H1 (cell line): ENCODE data around the gene PLIN4. TPM values are rescaled to one million over a fixed set of nuclear protein-coding genes. Genes with fewer than 3 reads are reported as not detected.

Source experiments
- CTCF ChIA-PET: fragments of 300-600 bp; sonication (Branson Sonifier 250); formaldehyde crosslinking; loops from one replicate; lab custom pipeline; 2021; ENCODE audit not compliant: partially characterized antibody; lab: Charles Lee
- POLR2A ChIA-PET: fragments of 300-600 bp; sonication (Branson Sonifier 250); formaldehyde crosslinking; loops from one replicate; lab custom pipeline; 2021; ENCODE audit warnings: inconsistent platforms; ENCODE audit not compliant: partially characterized antibody; lab: Charles Lee
- DNase-seq, 2 experiments: peaks; one replicate each; pipeline versions ENCODE4 v3.0.0 to v3.0.0-alpha.2; 2010 to 2022; ENCODE audit warnings: low spot score in 2 of 2, low read depth in 1 of 2, mixed read lengths in 1 of 2
- FAIRE-seq: peaks from 2 replicates; lab custom pipeline; 2011; peaks lifted over from hg19 to GRCh38; lab: Jason Lieb, UNC
- H2AFZ ChIP-seq: 2 replicates; pipeline ENCODE4 v1.8.1; 2012; ENCODE audit warnings: low read length, inconsistent platforms
- H2AK5ac ChIP-seq: 2 replicates; pipeline ENCODE4 v1.6.1; 2013; ENCODE audit warnings: low read depth, low read length
- H2BK120ac ChIP-seq: replicated peaks from 2 replicates; pipeline ENCODE3; 2013; ENCODE audit warnings: low read depth, low read length, inconsistent platforms
- H2BK12ac ChIP-seq: 2 replicates; pipeline ENCODE4 v1.6.1; 2013; ENCODE audit warnings: low read depth, low read length
- H2BK15ac ChIP-seq: 2 replicates; pipeline ENCODE4 v1.6.1; 2013; ENCODE audit warnings: low read length
- H2BK20ac ChIP-seq: 2 replicates; pipeline ENCODE4 v1.6.1; 2013; ENCODE audit warnings: low read length
- H2BK5ac ChIP-seq: 2 replicates; pipeline ENCODE4 v1.6.1; 2013; ENCODE audit warnings: low read depth, low read length
- H3K14ac ChIP-seq: 2 replicates; pipeline ENCODE4 v1.6.1; 2013; ENCODE audit warnings: inconsistent platforms; ENCODE audit not compliant: insufficient read length
- H3K18ac ChIP-seq: 2 replicates; pipeline ENCODE4 v1.6.1; 2013; ENCODE audit warnings: low read length; ENCODE audit errors: extremely low read depth
- H3K23ac ChIP-seq: 2 replicates; pipeline ENCODE4 v1.6.1; 2013; ENCODE audit warnings: inconsistent platforms; ENCODE audit not compliant: insufficient read length
- H3K23me2 ChIP-seq: 2 replicates; pipeline ENCODE4 v1.6.1; 2013; ENCODE audit warnings: low read depth, low read length
- H3K27ac ChIP-seq: 2 replicates; pipeline ENCODE4 v1.6.1; 2011; ENCODE audit warnings: low read depth, low read length, inconsistent platforms
- H3K27me3 ChIP-seq, 4 experiments: replicated peaks in 1 of 4; 1 replicate in 1 of 4; 2 replicates in 3 of 4; pipeline versions ENCODE4 v1.6.1 to v1.8.1; 2011 to 2013; ENCODE audit warnings: low read length in 3 of 4, mild to moderate bottlenecking in 3 of 4, inconsistent platforms in 2 of 4, mixed read lengths in 2 of 4, moderate library complexity in 1 of 4; ENCODE audit not compliant: control insufficient read depth in 3 of 4, insufficient read depth in 3 of 4; ENCODE audit errors: extremely low read depth in 1 of 4
- H3K36me3 ChIP-seq, 4 experiments: 2 replicates each; pipeline versions ENCODE4 v1.6.1 to v1.8.1; 2011 to 2013; ENCODE audit warnings: mild to moderate bottlenecking in 4 of 4, low read length in 3 of 4, moderate library complexity in 2 of 4, control low read depth in 1 of 4, inconsistent platforms in 1 of 4; ENCODE audit not compliant: insufficient read depth in 4 of 4, control insufficient read depth in 2 of 4
- H3K4ac ChIP-seq: replicated peaks from 2 replicates; pipeline ENCODE3; 2013; ENCODE audit warnings: low read length, low read depth, mixed read lengths, inconsistent platforms; ENCODE audit not compliant: insufficient read length
- H3K4me1 ChIP-seq, 4 experiments: replicated peaks in 1 of 4; 1 replicate in 1 of 4; 2 replicates in 3 of 4; pipeline versions ENCODE4 v1.6.1 to v1.8.1; 2011 to 2013; ENCODE audit warnings: low read length in 3 of 4, inconsistent platforms in 2 of 4, mixed read lengths in 1 of 4; ENCODE audit not compliant: insufficient read depth in 4 of 4, control insufficient read depth in 3 of 4
- H3K4me2 ChIP-seq, 2 experiments: 2 replicates each; pipeline versions ENCODE4 v1.6.1 to v1.8.1; 2011 to 2013; ENCODE audit warnings: low read depth in 2 of 2, low read length in 2 of 2, control low read depth in 1 of 2, inconsistent platforms in 1 of 2, mild to moderate bottlenecking in 1 of 2; ENCODE audit not compliant: insufficient read depth in 1 of 2
- H3K4me3 ChIP-seq, 4 experiments: fragments of 200-600, 300-600 bp in 1 of 4; sonication (generic), shearing (Covaris generic), sonication (Bioruptor Twin) in 1 of 4; 2 replicates each; pipeline versions ENCODE4 v1.5.1 to v1.8.1; 2011 to 2016; ENCODE audit warnings: low read length in 4 of 4, low read depth in 3 of 4, control low read depth in 2 of 4, inconsistent platforms in 2 of 4, mild to moderate bottlenecking in 2 of 4, mixed read lengths in 1 of 4, moderate library complexity in 1 of 4; ENCODE audit not compliant: insufficient read depth in 2 of 4; ENCODE audit errors: extremely low read depth in 1 of 4
- H3K56ac ChIP-seq: replicated peaks from 2 replicates; pipeline ENCODE3; 2013; ENCODE audit warnings: low read depth, mild to moderate bottlenecking, mixed read lengths, low read length, inconsistent platforms; ENCODE audit not compliant: insufficient read length
- H3K79me1 ChIP-seq: 2 replicates; pipeline ENCODE4 v1.6.1; 2013; ENCODE audit warnings: low read depth, low read length, control low read depth
- H3K79me2 ChIP-seq, 2 experiments: 2 replicates each; pipeline versions ENCODE4 v1.6.1 to v1.8.1; 2012 to 2013; ENCODE audit warnings: low read length in 2 of 2, mild to moderate bottlenecking in 2 of 2, inconsistent platforms in 1 of 2; ENCODE audit not compliant: insufficient read depth in 2 of 2, control insufficient read depth in 1 of 2
- H3K9ac ChIP-seq, 4 experiments: replicated peaks in 1 of 4; 1 replicate in 1 of 4; 2 replicates in 3 of 4; pipeline versions ENCODE4 v1.6.1 to v1.8.1; 2011 to 2013; ENCODE audit warnings: low read depth in 3 of 4, low read length in 3 of 4, control low read depth in 2 of 4, mild to moderate bottlenecking in 2 of 4, moderate library complexity in 2 of 4, inconsistent platforms in 1 of 4; ENCODE audit errors: extremely low read depth in 1 of 4
- H3K9me3 ChIP-seq, 2 experiments: 2 replicates each; pipeline versions ENCODE4 v1.6.1 to v1.8.1; 2012 to 2013; ENCODE audit warnings: mild to moderate bottlenecking in 2 of 2, moderate library complexity in 2 of 2, control low read depth in 1 of 2, inconsistent platforms in 1 of 2, low read depth in 1 of 2, low read length in 1 of 2, mixed read lengths in 1 of 2; ENCODE audit not compliant: insufficient read depth in 2 of 2
- H4K20me1 ChIP-seq, 2 experiments: replicated peaks in 1 of 2; 2 replicates each; pipeline versions ENCODE3 to v1.8.1; 2011 to 2013; ENCODE audit warnings: inconsistent platforms in 2 of 2, low read length in 2 of 2, mild to moderate bottlenecking in 1 of 2; ENCODE audit not compliant: insufficient read depth in 2 of 2, control insufficient read depth in 1 of 2
- H4K5ac ChIP-seq: 2 replicates; pipeline ENCODE4 v1.6.1; 2013; ENCODE audit warnings: low read length, low read depth, mixed read lengths, inconsistent platforms; ENCODE audit not compliant: insufficient read length
- H4K8ac ChIP-seq: 2 replicates; pipeline ENCODE4 v1.8.0; 2013; ENCODE audit warnings: mild to moderate bottlenecking, moderate library complexity, low read length, inconsistent platforms; ENCODE audit not compliant: insufficient read depth; ENCODE audit errors: extremely low read depth
- H4K91ac ChIP-seq: replicated peaks from 2 replicates; pipeline ENCODE3; 2013; ENCODE audit warnings: low read length, mixed read lengths, inconsistent platforms; ENCODE audit not compliant: insufficient read length
- ASH2L ChIP-seq: fragments of 200-600, 300-600 bp; sonication (generic); IDR thresholded peaks from one replicate; pipeline ENCODE4 v1.7.1; 2017; ENCODE audit warnings: low read length
- CBX5 ChIP-seq: fragments of 300-800, 300-1000 bp; sonication (generic); IDR thresholded peaks from 2 replicates; pipeline ENCODE4 v1.7.1; 2016; ENCODE audit warnings: antibody characterized with exemption, low read length, low read depth
- E2F6 ChIP-seq: IDR thresholded peaks from 2 replicates; pipeline ENCODE4 v1.6.1; 2012; ENCODE audit warnings: inconsistent platforms
- EGR1 ChIP-seq: IDR thresholded peaks from 2 replicates; pipeline ENCODE4 v1.6.1; 2011; ENCODE audit warnings: low read depth, low read length, borderline replicate concordance
- KDM4A ChIP-seq: IDR thresholded peaks from one replicate; pipeline ENCODE4 v1.7.1; 2012; ENCODE audit warnings: low read depth, mild to moderate bottlenecking, moderate library complexity, low read length, inconsistent platforms; ENCODE audit not compliant: severe bottlenecking
- MAX ChIP-seq: IDR thresholded peaks from 2 replicates; pipeline ENCODE4 v1.6.1; 2012; ENCODE audit warnings: inconsistent platforms
- PHF8 ChIP-seq: fragments of 200-600 bp; sonication (generic); conservative IDR thresholded peaks from 2 replicates; pipeline ENCODE4 v1.7.1; 2012; ENCODE audit warnings: low read depth, mild to moderate bottlenecking, inconsistent platforms, low read length, moderate library complexity
- RAD21 ChIP-seq, 2 experiments: IDR thresholded peaks in 1 of 2; conservative IDR thresholded peaks in 1 of 2; 2 replicates each; pipeline ENCODE4 v1.6.1; 2011; ENCODE audit warnings: low read depth in 2 of 2, low read length in 2 of 2, improper control_type of control experiment in 1 of 2, inconsistent platforms in 1 of 2, mild to moderate bottlenecking in 1 of 2, moderate library complexity in 1 of 2
- TBP ChIP-seq: IDR thresholded peaks from 2 replicates; pipeline ENCODE4 v1.6.1; 2011; ENCODE audit warnings: low read depth, low read length, improper control_type of control experiment
- WGBS, 2 experiments: shearing (Covaris generic) in 1 of 2; methylation state at CpG; one replicate each; pipeline versions ENCODE4 v1.1.6 to v1.1.7; 2013 to 2015; ENCODE audit warnings: low lambda C conversion rate in 2 of 2, mixed read lengths in 2 of 2, inconsistent platforms in 1 of 2, low coverage in 1 of 2, missing lambda C conversion rate in 1 of 2; ENCODE audit not compliant: insufficient replicate concordance in 2 of 2, insufficient coverage in 1 of 2, insufficient read length in 1 of 2; ENCODE audit errors: extremely low coverage in 1 of 2, missing lambda C conversion rate in 1 of 2; 5-methylcytosine and 5-hydroxymethylcytosine counted together
- polyA plus RNA-seq, 7 experiments: library from polyadenylated mRNA; depleted of rRNA in 3 of 7; stranded (reverse) in 5 of 7; unstranded in 2 of 7; fragments of >200 nt in 5 of 7; fragments of 200-250 nt in 2 of 7; gene quantifications; 1 replicate in 5 of 7; 2 replicates in 1 of 7; 4 replicates in 1 of 7; pipeline versions ENCODE4 v1.2.1 to v1.2.3, GENCODE V29; 2011 to 2013; ENCODE audit warnings: missing spikeins in 2 of 7, mixed read lengths in 2 of 7
- total RNA-seq: library from RNA; stranded (reverse); fragmentation: NEBNext Ultra II Directional; extraction: Animal tissue kit (Norgen Biotek cat#: 25700); gene quantifications from 2 replicates; pipeline ENCODE4 v1.2.1, GENCODE V29; 2021

PLIN4 gene
- total and polyA plus RNA-seq, 2 of the 8 experiments (the other 6 are each of a cell fraction or from before 2014, with no cell fraction given) = 0.35 to 0.45 TPM

- Histone ChIP-seq H3K4me2 (peak within 1 kb of the TSS; percentile 63 to 91), H2BK12ac (0 out of 2 replicates have a peak within 1 kb of the TSS, but pooled peaks have one; percentile 60), H3K9ac (no peak within 1 kb of the TSS; a peak in 1 of 7 replicates), H3K18ac (no peak within 1 kb of the TSS), H2BK15ac (no peak within 1 kb of the TSS; the same call in 1 of the 2 replicates), H2AK5ac (no peak within 1 kb of the TSS), H2AFZ (no peak within 1 kb of the TSS), H2BK5ac (no peak within 1 kb of the TSS), H3K14ac (no peak within 1 kb of the TSS), H3K27ac (no peak within 1 kb of the TSS), H3K56ac (no peak within 1 kb of the TSS), H3K4me3 (peak within 1 kb of the TSS in 3 of 4 experiments; percentile 12 to 53 (median 16); a peak in 5 of 8 replicates), H3K27me3 (peaks cover 0 to 19% (median 15%) of the 10 kb centered on the region in 4 experiments; a peak in 4 of 7 replicates), H2BK120ac (no peak within 1 kb of the TSS), H3K79me1 (no peaks in the 10 kb centered on the region), H3K4ac (no peak within 1 kb of the TSS), H3K4me1 (peaks cover 0 to 13% (median 5%) of the 10 kb centered on the region in 4 experiments; a peak in 5 of 7 replicates), H4K5ac (no peak within 1 kb of the TSS), H3K79me2 (no peaks in the 10 kb centered on the region), H2BK20ac (no peak within 1 kb of the TSS), H3K23me2 (peaks cover 4% of the 10 kb centered on the region; the same call in 1 of the 2 replicates), H3K36me3 (no peaks in the 10 kb centered on the region), H3K23ac (no peak within 1 kb of the TSS), H4K20me1 (peaks cover 0 to 3% of the 10 kb centered on the region in 2 experiments), H3K9me3 (no peaks in the 10 kb centered on the region), H4K91ac (no peak within 1 kb of the TSS), H4K8ac (peak within 1 kb of the TSS; percentile 43; the same call in 1 of the 2 replicates)
- ChIA-PET POLR2A (interaction anchor here (0.9 to 2.7 kb wide), 15 partner anchors 9 to 122 kb away, joined by 3 to 23 read pairs (median 4); partner anchors contain the start of gene PLIN4), CTCF (interaction anchor here (0.6 to 11.6 kb wide), 16 partner anchors 12 to 955 kb away, joined by 3 to 174 read pairs (median 5); partner anchors contain the start of genes PLIN4 and TNFAIP8L1)
- peak; percentile 66 for FAIRE-seq
- WGBS, 2 experiments = 17% methylated on average over 32 of the region's 49 CpGs; no CpG with 5 or more reads in 1 of the 2 experiments
- DNase-seq = peak; percentile 54 to 99
- TF ChIP-seq MAX = peak; percentile 11; the same call in 1 of the 2 replicates
- peak; percentile 63 for TF ChIP-seq ASH2L
- no peak for TF ChIP-seq CBX5
- peak; percentile 28 for TF ChIP-seq KDM4A
- TF ChIP-seq EGR1 = peak; percentile 95
- peak; percentile 77; the same call in 1 of the 2 replicates for TF ChIP-seq PHF8
- TF ChIP-seq RAD21 (IDR thresholded peaks at IDR 0.05 in 1 of 2, conservative IDR thresholded peaks at IDR 0.05 in 1 of 2; ENCODE audit: low read depth in 2 of 2, low read length in 2 of 2) = peak in 1 of 2 experiments; percentile 3; a peak in 1 of 4 replicates
- peak; percentile 57 for TF ChIP-seq E2F6
- peak; percentile 93 for TF ChIP-seq TBP
Observed at GRCh38 chr19:4534836-4535658, 16.8 kb upstream of the PLIN4 start, which contains the start of gene PLIN5. Gene PLIN5, minus strand, starts transcription at chr19:4535224. Its CDS starts 1,150 bp downstream, at chr19:4534074.
